IMR-90 (cell line): ENCODE results near the gene ZFX. TPM values are rescaled to one million over a fixed set of nuclear protein-coding genes. Genes with fewer than 3 reads are reported as not detected.

ENCODE experiments used
- ATAC-seq: fragments of 200-7000 bp; cut with Tn5 transposase; 2 replicates; pipeline ENCODE4 v1.9.1; 2020; ENCODE audit warnings: low read depth, mild to moderate bottlenecking, moderate library complexity
- BruUV-seq: library from RNA; stranded (reverse); fragments of 400-500 nt; replicated peaks from 2 replicates; lab custom pipeline; 2021; lab: Mats Ljungman, UMichigan
- CTCF ChIA-PET: fragments of 300-600 bp; formaldehyde crosslinking; extraction: SDS; loops from one replicate; lab custom pipeline; 2021; ENCODE audit warnings: antibody characterized with exemption; lab: Yijun Ruan, JAX
- POLR2A ChIA-PET: fragments of 300-600 bp; sonication (Branson Sonifier 250); formaldehyde crosslinking; loops from one replicate; lab custom pipeline; 2022; ENCODE audit warnings: antibody characterized with exemption; ENCODE audit not compliant: unreplicated experiment; lab: Charles Lee
- DNase-seq: peaks from one replicate; pipeline ENCODE4 v3.0.0; 2013
- H2AFZ ChIP-seq: replicated peaks from 2 replicates; pipeline ENCODE3; 2013; ENCODE audit warnings: low read length, mild to moderate bottlenecking; ENCODE audit not compliant: poor library complexity
- H2AK5ac ChIP-seq: 2 replicates; pipeline ENCODE4 v1.6.1; 2013; ENCODE audit warnings: low read depth, low read length, inconsistent platforms
- H2AK9ac ChIP-seq: replicated peaks from 2 replicates; pipeline ENCODE3; 2013; ENCODE audit warnings: mild to moderate bottlenecking, low read depth, low read length, moderate library complexity; ENCODE audit not compliant: poor library complexity
- H2BK120ac ChIP-seq: 2 replicates; pipeline ENCODE4 v1.6.1; 2013; ENCODE audit warnings: low read depth, low read length, inconsistent platforms
- H2BK15ac ChIP-seq: 3 replicates; pipeline ENCODE4 v1.6.1; 2013; ENCODE audit warnings: low read depth, low read length, inconsistent platforms
- H2BK20ac ChIP-seq: 2 replicates; pipeline ENCODE4 v1.6.1; 2013; ENCODE audit warnings: low read depth, mild to moderate bottlenecking, inconsistent platforms, low read length, moderate library complexity
- H2BK5ac ChIP-seq: 2 replicates; pipeline ENCODE4 v1.6.1; 2013; ENCODE audit warnings: mild to moderate bottlenecking, low read depth, low read length, inconsistent platforms; ENCODE audit not compliant: poor library complexity, severe bottlenecking
- H3K14ac ChIP-seq: replicated peaks from 2 replicates; pipeline ENCODE4 v1.6.1; 2013; ENCODE audit warnings: low read depth, low read length, inconsistent platforms
- H3K18ac ChIP-seq: 2 replicates; pipeline ENCODE4 v1.6.1; 2013; ENCODE audit warnings: low read depth, low read length, control low read depth
- H3K23ac ChIP-seq: 2 replicates; pipeline ENCODE4 v1.6.1; 2013; ENCODE audit warnings: low read depth, low read length, inconsistent platforms
- H3K27ac ChIP-seq: 2 replicates; pipeline ENCODE4 v1.5.1; 2013; ENCODE audit warnings: mild to moderate bottlenecking, control low read depth, low read length; ENCODE audit not compliant: insufficient read depth
- H3K27me3 ChIP-seq: 2 replicates; pipeline ENCODE4 v1.6.1; 2013; ENCODE audit warnings: low read length; ENCODE audit not compliant: control insufficient read depth, insufficient read depth
- H3K36me3 ChIP-seq: 2 replicates; pipeline ENCODE4 v1.6.1; 2013; ENCODE audit warnings: low read length, mixed read lengths; ENCODE audit not compliant: control insufficient read depth, insufficient read depth
- H3K4ac ChIP-seq: 2 replicates; pipeline ENCODE4 v1.6.1; 2013; ENCODE audit warnings: low read depth, low read length, inconsistent platforms
- H3K4me1 ChIP-seq: 2 replicates; pipeline ENCODE4 v1.6.1; 2013; ENCODE audit warnings: low read length, mixed read lengths; ENCODE audit not compliant: control insufficient read depth, insufficient read depth
- H3K4me2 ChIP-seq: 2 replicates; pipeline ENCODE4 v1.6.1; 2013; ENCODE audit warnings: low read depth, mild to moderate bottlenecking, control low read depth, low read length, moderate library complexity
- H3K4me3 ChIP-seq: 2 replicates; pipeline ENCODE4 v1.5.1; 2013; ENCODE audit warnings: low read depth, mild to moderate bottlenecking, control low read depth, low read length, moderate library complexity; ENCODE audit not compliant: insufficient read depth
- H3K56ac ChIP-seq: 2 replicates; pipeline ENCODE4 v1.6.1; 2013; ENCODE audit warnings: low read length, inconsistent platforms; ENCODE audit not compliant: insufficient read depth; ENCODE audit errors: extremely low read depth
- H3K79me1 ChIP-seq, 2 experiments: 2 replicates each; pipeline ENCODE4 v1.6.1; 2013; ENCODE audit warnings: low read length in 2 of 2, inconsistent platforms in 1 of 2, low read depth in 1 of 2
- H3K9ac ChIP-seq: 2 replicates; pipeline ENCODE4 v1.6.1; 2013; ENCODE audit warnings: low read depth, low read length, control low read depth
- H3K9me1 ChIP-seq: 2 replicates; pipeline ENCODE4 v1.6.1; 2013; ENCODE audit warnings: low read length, inconsistent platforms; ENCODE audit not compliant: insufficient read depth
- H3K9me3 ChIP-seq: 2 replicates; pipeline ENCODE4 v1.6.1; 2013; ENCODE audit warnings: low read length; ENCODE audit not compliant: control insufficient read depth, insufficient read depth
- H4K20me1 ChIP-seq: 2 replicates; pipeline ENCODE4 v1.6.1; 2013; ENCODE audit warnings: low read length, inconsistent platforms; ENCODE audit not compliant: insufficient read depth
- H4K5ac ChIP-seq: 2 replicates; pipeline ENCODE4 v1.6.1; 2013; ENCODE audit warnings: mild to moderate bottlenecking, low read depth, low read length, control low read depth
- H4K8ac ChIP-seq, 2 experiments: 2 replicates each; pipeline ENCODE4 v1.6.1; 2013; ENCODE audit warnings: low read depth in 2 of 2, low read length in 2 of 2, control low read depth in 1 of 2, inconsistent platforms in 1 of 2
- H4K91ac ChIP-seq: 2 replicates; pipeline ENCODE4 v1.6.1; 2013; ENCODE audit warnings: low read depth, low read length, inconsistent platforms; ENCODE audit not compliant: insufficient read depth
- CTCF ChIP-seq: conservative IDR thresholded peaks from 2 replicates; pipeline ENCODE4 v1.5.1; 2012; ENCODE audit warnings: mild to moderate bottlenecking, low read depth, low read length, improper control_type of control experiment
- NFE2L2 ChIP-seq: fragments of 150-350 bp; IDR thresholded peaks from 2 replicates; pipeline ENCODE4 v1.6.1; 2016; ENCODE audit warnings: low read depth, mild to moderate bottlenecking, low read length
- WGBS, 2 experiments: methylation state at CpG; one replicate each; pipeline versions ENCODE4 v1.1.5 to v1.1.7; 2013; ENCODE audit warnings: missing lambda C conversion rate in 2 of 2; ENCODE audit not compliant: insufficient read length in 1 of 2; ENCODE audit errors: extremely low coverage in 2 of 2; 5-methylcytosine and 5-hydroxymethylcytosine counted together
- dilution Hi-C: fragments of 300-500 bp; cut with HindIII; formaldehyde crosslinking; loops from one replicate; pipeline ENCODE4 v1.14.3; 2018; ENCODE audit warnings: low sequenced_read_pairs; ENCODE audit not compliant: unreplicated experiment
- in situ Hi-C: fragments of 300-500 bp; cut with MboI; formaldehyde crosslinking; loops from 3 replicates; pipeline ENCODE4 v1.14.3; 2019; ENCODE audit warnings: low sequenced_read_pairs, inconsistent platforms, mixed read lengths
- intact Hi-C: fragments of 100-400 bp; cut with micrococcal nuclease; formaldehyde crosslinking; loops from 2 replicates; pipeline ENCODE4 v1.10.0; 2022
- polyA plus RNA-seq, 3 experiments: library from polyadenylated mRNA; depleted of rRNA; stranded (reverse); fragments of >200 nt; gene quantifications; 2 replicates each; pipeline ENCODE4 v1.2.3, GENCODE V29; 2012; ENCODE audit warnings: low replicate concordance in 1 of 3
- total RNA-seq: library from RNA; depleted of rRNA; stranded (reverse); fragments of >200 nt; gene quantifications from 2 replicates; pipeline ENCODE4 v1.2.3, GENCODE V29; 2012

Gene ZFX
- total and polyA plus RNA-seq, 2 of the 4 experiments (the other 2 are of a cell fraction), result 16.0 to 99.3 TPM

- BruUV-seq, result no TSS peak
- DNase-seq (no peak), ATAC-seq (no peak)
- H4K91ac ChIP-seq, result no peak overlapping the region
- CTCF ChIA-PET, result no interaction called here
- 0 out of 2 replicates have a peak, but pooled peaks cover 1% of the 10 kb centered on the region for H3K4me1 ChIP-seq
- H3K9me1 ChIP-seq, result peaks cover 19% of the 10 kb centered on the region
- in situ Hi-C loops (no loop called here), dilution Hi-C loops (no loop called here), intact Hi-C loops (no loop called here)
- peaks cover 25 to 69% of the 10 kb centered on the region in 2 experiments for H3K79me1 ChIP-seq
- H4K8ac ChIP-seq, result no peak overlapping the region
- peaks cover 12% of the 10 kb centered on the region for H3K36me3 ChIP-seq
- POLR2A ChIA-PET, result interaction anchor here (0.5 kb wide), 1 partner anchor 44 kb away, joined by 4 read pairs; no protein-coding TSS in a partner anchor
- H3K4ac ChIP-seq, result no peak overlapping the region
- H3K9ac ChIP-seq, result no peak overlapping the region
- no peak overlapping the region for H3K4me2 ChIP-seq
- H2BK15ac ChIP-seq, result no peak overlapping the region
- H2AFZ ChIP-seq, result no peak overlapping the region
- H4K5ac ChIP-seq, result no peak overlapping the region
- no peaks in the 10 kb centered on the region for H3K9me3 ChIP-seq
- TF ChIP-seq CTCF, result no peak
- no peak for TF ChIP-seq NFE2L2
- no peak overlapping the region for H3K14ac ChIP-seq
- H3K23ac ChIP-seq, result no peak overlapping the region
- no peak overlapping the region for H2BK20ac ChIP-seq
- no peak overlapping the region for H2AK5ac ChIP-seq
- H3K4me3 ChIP-seq, result no peak overlapping the region
- no CpG with 5 or more reads among the region's 1 CpG for WGBS, 2 experiments
- no peak overlapping the region for H3K18ac ChIP-seq
- H3K27ac ChIP-seq, result no peak overlapping the region
- no peak overlapping the region for H2AK9ac ChIP-seq
- H4K20me1 ChIP-seq, result peaks cover 64% of the 10 kb centered on the region
- no peak overlapping the region for H2BK5ac ChIP-seq
- H3K56ac ChIP-seq, result no peak overlapping the region
- H3K27me3 ChIP-seq, result no peaks in the 10 kb centered on the region
- no peak overlapping the region for H2BK120ac ChIP-seq
Observed at GRCh38 chrX:24196509-24196908, 47.0 kb downstream of the ZFX start.
